G401 (cell line): ENCODE measurements around the gene TAF6L. TPM values are rescaled to one million over a fixed set of nuclear protein-coding genes. Genes with fewer than 3 reads are reported as not detected.
"Not testable (repeated sequence)": the region's sequence is repeated elsewhere in the genome, so short reads cannot be mapped to it uniquely, and the experiment has no call there.

Experiments used
- DNase-seq: peaks from one replicate; pipeline ENCODE4 v3.0.0-alpha.2; 2015; ENCODE audit warnings: low spot score
- in situ Hi-C: cut with HindIII; loops from 2 replicates; pipeline ENCODE4 v1.10.0; 2016; ENCODE audit warnings: low sequenced_read_pairs, mixed read lengths
- total RNA-seq: library from RNA; depleted of rRNA; stranded (reverse); fragments of >200 nt; shearing (Covaris generic); gene quantifications from 2 replicates; pipeline ENCODE4 v1.2.3, GENCODE V29; 2014

The TAF6L gene
- total RNA-seq, 1 experiment from 2014 or later: 38.3 TPM

- in situ Hi-C loops: no loop called here
- peak; percentile 100 for DNase-seq
Observed at GRCh38 chr11:62753736-62754603, 17.2 kb upstream of the TAF6L start, which contains the start of gene ZBTB3. TSS of gene ZBTB3 (minus strand) at chr11:62754160. CDS start at chr11:62753664, 496 bp downstream.

DNA sequence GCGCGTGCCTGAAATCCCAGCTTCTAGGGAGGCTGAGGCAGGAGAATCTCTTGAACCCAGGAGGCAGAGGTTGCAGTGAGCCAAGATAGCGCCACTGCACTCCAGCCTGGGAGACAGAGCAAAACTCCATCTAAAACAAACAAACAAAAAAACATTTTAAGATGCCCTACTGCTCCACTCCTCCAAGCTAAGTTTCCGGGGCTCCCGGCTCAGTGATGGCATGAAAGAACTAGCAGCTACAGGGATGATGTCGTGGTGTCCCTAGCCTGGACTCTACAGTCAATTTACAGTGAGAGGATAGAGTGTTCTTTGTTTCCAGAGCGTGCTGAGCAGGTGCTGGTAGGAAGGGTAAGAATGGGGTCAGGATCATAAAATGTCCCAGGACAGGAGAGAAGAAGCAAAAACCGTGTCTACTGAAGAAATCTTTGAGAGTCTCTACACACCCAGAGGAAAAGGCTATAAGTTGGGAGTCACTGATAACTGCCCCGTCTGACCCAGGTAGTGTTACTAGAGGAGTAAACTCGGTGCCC lies 16.0 kb upstream of the TAF6L start:
- no peak for DNase-seq
- in situ Hi-C loops: no loop called here

- DNase-seq: no peak
- in situ Hi-C loops: no loop called here
Observed at GRCh38 chr11:62757846-62758788, 13.1 kb upstream of the TAF6L start.

- not testable (repeated sequence) for DNase-seq
Observed at GRCh38 chr11:62760867-62761227, 10.3 kb upstream of the TAF6L start.

DNA sequence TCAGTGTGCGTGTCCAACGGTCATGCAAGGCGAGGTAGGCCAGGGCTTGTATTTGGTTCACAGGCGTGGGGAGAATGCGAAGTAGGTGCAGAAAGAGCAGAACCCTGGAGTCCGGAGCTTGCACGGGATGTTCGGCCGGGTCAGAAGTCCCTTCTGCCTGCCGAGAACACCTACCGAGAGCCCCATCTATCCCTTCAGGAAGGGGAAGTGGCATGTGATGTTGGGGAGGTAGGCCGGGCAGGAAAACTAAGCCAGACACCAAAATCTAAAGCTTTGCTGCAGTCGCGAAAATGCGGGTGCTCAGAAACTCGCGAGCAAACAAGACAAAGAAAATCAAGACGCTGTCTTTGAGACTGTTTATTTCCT lies 435 bp upstream of the TAF6L start:
- in situ Hi-C loops: no loop called here
- no peak for DNase-seq

More at GRCh38 chr11:62760867-62761227, 10.3 kb upstream of the TAF6L start:
- in situ Hi-C loops: not testable (repeated sequence)

DNA sequence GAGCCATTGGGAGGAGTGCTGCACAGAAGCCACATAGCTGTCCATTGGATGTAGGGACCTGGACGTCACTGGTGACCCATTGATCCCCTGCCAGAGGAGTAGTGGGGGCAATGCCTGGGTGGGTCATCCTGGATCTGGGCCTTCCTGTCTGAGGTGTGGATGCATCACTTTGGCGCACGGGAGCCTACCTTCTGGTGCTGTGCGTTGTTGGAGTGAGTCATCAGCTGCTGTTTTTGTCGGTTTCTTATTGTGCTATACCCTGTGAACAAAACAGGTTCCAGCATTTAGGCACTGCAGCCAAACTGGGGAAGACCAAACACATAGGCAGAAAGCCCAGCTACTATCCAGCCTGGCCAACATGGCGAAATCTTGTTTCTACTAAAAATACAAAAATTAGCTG lies 3.2 kb downstream of the TAF6L start:
- no peak for DNase-seq
- in situ Hi-C loops: no loop called here

- no peak for DNase-seq
- in situ Hi-C loops: no loop called here
Observed at GRCh38 chr11:62775646-62776045, 4.5 kb downstream of the TAF6L start.

DNA sequence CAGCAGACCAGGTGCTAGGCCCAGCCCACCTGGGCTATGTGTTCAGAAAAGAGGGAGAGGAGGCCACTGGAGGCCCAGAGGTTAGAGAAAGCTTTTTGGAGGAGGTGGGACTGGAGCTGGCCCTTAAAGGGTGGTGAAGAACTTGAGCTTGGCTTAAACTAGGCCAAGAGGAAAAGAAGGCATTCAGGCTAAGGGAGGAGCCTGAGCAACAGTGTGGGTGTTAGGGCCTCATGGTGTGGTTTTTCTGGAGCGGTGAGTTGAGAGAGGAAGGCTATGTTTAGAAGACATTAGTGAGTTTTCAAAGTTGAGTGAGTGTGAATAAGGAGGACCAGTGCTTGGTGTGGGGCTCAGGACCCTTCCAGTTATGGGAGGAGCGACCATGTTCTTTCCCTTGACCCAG lies 6.2 kb downstream of the TAF6L start:
- in situ Hi-C loops: no loop called here

GRCh38 chr11:62778441-62778840 lies 7.2 kb downstream of the TAF6L start:
- no peak for DNase-seq
- in situ Hi-C loops: no loop called here

More for the DNA sequence above, 6.2 kb downstream of the TAF6L start:
- no peak for DNase-seq

DNA sequence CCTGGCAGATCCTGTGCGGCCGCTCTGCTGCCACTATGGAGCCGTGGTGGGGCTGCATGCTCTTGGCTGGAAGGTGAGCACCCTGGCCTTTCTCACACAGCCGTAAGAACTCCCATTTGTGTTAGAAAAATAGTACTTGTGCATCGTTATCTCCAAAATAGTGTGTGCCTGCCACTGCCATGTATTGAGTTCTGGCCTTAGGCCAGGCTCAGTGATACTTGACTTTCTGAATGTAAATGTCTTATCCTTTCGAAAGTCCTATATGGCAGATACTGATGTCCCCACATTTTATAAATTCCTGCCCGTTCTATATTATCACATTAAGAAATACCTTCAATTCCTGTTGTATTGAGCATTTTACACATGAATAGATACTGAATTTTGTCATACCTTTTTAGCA lies 11.6 kb downstream of the TAF6L start:
- in situ Hi-C loops: no loop called here
- no peak for DNase-seq

- DNase-seq: peak; percentile 79
- in situ Hi-C loops: no loop called here
Observed at GRCh38 chr11:62786318-62787004, 15.3 kb downstream of the TAF6L start.

- DNase-seq: peak; percentile 99
- in situ Hi-C loops: no loop called here
Observed at GRCh38 chr11:62787005-62787759, 16.0 kb downstream of the TAF6L start, which contains the start of gene TMEM179B. TSS of gene TMEM179B (plus strand) at chr11:62787402. CDS start at chr11:62787432, 30 bp downstream.

DNA sequence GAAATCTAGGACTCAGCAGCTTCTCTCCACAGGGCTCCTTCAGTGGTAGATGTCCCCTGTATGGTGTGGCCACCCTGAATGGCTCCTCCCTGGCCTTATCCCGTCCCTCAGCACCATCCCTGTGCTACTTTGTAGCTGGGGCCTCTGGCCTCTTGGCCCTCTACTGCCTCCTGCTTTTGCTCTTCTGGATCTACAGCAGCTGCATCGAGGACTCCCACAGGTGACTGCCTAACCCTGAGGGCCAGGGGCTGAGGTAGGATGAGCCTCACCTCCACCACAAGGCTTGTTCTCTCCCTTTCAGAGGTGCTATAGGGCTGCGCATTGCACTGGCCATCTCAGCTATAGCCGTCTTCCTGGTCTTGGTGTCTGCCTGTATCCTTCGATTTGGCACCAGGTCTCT lies 17.8 kb downstream of the TAF6L start:
- DNase-seq: no peak
- in situ Hi-C loops: no loop called here

GRCh38 chr11:62789576-62789975 lies 18.4 kb downstream of the TAF6L start:
- no peak for DNase-seq
- in situ Hi-C loops: no loop called here

DNA sequence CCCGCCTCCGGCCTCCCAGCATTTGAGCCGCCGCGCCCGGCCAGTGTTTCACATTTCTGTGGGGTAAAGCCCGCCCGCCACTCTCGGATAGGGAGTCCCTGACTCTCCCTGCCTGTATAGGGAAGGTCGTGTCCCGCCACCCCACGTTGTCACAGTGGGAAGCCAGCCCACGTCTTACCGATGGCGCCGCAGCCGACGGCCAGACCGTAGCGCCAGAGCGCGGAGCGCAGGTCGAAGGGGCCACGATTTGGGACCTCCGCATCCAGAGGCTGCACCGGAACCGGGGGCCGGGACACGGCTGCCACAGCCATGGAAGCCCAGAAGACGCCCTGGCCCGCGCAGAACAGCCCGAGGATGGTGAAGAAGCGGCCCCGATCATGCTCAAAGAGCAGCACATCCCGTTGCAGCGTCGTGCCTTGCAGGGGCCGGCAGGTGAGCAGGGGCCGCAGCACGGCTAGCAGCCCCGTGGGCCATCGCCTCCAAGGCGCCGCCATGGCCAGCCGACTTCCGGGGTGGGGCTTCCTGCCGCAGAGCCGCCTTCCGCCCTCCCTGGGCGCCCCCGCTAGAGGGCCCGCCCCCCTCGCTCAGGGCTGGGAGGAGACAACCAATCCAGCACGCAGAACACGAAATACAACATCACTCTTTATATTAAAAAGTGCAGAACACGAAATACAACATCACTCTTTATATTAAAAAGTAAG lies 20.5 kb downstream of the TAF6L start, which contains the start of gene TMEM223:
Gene TMEM223 (minus strand): TSS at position 506 of the 701 bp plus-strand sequence. CDS start 12 bp downstream, at position 494.
- in situ Hi-C loops: no loop called here
- peak; percentile 82 for DNase-seq

- in situ Hi-C loops: no loop called here
- DNase-seq: no peak
Observed at GRCh38 chr11:62792202-62792575, 21.0 kb downstream of the TAF6L start.

DNA sequence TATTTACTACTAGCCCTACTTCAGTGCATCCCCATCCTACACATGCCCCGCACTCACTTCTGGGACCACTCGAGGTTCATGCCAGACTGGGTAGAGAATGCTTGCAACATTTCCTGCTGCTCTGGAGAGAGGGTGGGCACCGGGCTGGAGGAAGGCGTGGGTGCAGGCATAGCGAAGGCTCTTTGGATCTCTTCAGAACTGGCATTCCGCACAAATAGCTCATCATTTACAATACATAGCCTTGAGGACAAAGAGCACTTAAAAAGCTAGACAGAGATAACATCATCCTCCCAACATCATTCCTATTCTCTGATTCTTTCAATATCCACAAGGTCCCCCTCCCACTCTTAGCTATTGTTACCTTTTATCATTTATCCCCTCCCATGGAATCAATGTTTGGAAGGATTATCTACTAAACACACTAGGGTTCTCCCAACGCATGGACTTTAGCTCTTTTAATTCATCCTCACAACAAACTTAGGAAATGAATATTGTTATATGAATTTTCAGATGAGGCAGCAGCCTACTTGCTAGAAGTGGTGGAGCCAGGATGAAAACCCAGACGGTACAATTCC lies 23.1 kb downstream of the TAF6L start:
- in situ Hi-C loops: no loop called here

More for the DNA sequence above, 23.1 kb downstream of the TAF6L start:
- no peak for DNase-seq
